AG04449 (cell line): ENCODE results near the gene AFAP1.

Source experiments
- CTCF ChIA-PET: fragments of 350-600 bp; formaldehyde crosslinking; extraction: SDS; loops from one replicate; lab custom pipeline; 2021; ENCODE audit warnings: antibody characterized with exemption; lab: Yijun Ruan, JAX
- POLR2A ChIA-PET: fragments of 400-600, 350-600 bp; formaldehyde crosslinking; extraction: SDS; loops from one replicate; lab custom pipeline; 2020; ENCODE audit warnings: antibody characterized with exemption, inconsistent platforms; lab: Yijun Ruan, JAX
- DNase-seq: peaks from one replicate; pipeline ENCODE4 v3.0.0-alpha.2; 2010; ENCODE audit warnings: low read depth, low spot score
- H3K4me3 ChIP-seq: 2 replicates; pipeline ENCODE4 v1.5.1; 2011; ENCODE audit warnings: low read depth, mild to moderate bottlenecking, control low read depth, low read length
- TF ChIP-seq, protein P1 (sequence below): IDR thresholded peaks from one replicate; pipeline ENCODE4 v1.5.1; 2011; ENCODE audit warnings: mild to moderate bottlenecking, moderate library complexity, low read length, control low read depth, inconsistent platforms; ENCODE audit not compliant: insufficient read depth; ENCODE audit errors: missing control alignments

AFAP1 gene

DNA sequence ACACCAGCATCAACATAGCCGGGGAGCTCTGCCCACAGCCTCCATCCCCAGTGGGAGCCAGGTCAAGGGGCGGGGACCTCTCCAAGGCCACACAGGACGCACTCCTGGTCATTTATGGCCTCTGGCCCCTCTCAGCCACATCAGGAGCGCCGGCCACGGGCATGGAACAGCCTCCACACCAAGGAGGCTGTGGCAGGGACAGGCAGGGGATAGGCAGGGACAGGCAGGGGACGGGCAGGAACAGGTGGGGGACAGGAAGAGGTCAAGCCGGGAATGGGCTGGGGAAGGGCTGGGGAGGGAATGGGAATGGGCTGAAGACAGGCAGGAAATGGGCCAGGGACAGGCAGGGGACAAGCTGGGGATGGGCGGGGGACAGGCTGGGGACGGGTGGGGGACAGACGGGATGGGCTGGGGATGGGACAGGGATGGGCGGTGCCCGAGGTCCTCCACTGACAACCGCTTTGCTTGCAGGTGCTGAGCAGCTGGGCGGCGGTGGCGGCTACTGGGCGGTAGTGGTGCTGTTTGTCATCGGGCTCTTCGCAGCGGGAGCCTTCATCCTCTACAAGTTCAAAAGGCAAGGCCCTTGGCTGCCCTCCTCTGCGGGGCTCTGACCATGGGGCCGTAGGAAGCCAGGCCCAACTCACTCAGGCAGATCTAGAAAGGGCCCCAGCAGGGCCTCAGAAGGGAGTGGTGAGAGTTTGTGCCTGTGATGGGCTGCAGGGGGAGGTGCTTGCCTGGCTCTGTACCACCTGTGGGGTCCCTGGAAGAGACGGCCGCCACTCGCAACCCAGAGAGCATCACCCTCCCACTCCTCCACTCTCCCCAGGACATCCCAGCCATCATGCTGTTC is 205.6 kb downstream of the AFAP1 start:
- TF ChIP-seq, protein P1, sequence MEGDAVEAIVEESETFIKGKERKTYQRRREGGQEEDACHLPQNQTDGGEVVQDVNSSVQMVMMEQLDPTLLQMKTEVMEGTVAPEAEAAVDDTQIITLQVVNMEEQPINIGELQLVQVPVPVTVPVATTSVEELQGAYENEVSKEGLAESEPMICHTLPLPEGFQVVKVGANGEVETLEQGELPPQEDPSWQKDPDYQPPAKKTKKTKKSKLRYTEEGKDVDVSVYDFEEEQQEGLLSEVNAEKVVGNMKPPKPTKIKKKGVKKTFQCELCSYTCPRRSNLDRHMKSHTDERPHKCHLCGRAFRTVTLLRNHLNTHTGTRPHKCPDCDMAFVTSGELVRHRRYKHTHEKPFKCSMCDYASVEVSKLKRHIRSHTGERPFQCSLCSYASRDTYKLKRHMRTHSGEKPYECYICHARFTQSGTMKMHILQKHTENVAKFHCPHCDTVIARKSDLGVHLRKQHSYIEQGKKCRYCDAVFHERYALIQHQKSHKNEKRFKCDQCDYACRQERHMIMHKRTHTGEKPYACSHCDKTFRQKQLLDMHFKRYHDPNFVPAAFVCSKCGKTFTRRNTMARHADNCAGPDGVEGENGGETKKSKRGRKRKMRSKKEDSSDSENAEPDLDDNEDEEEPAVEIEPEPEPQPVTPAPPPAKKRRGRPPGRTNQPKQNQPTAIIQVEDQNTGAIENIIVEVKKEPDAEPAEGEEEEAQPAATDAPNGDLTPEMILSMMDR, result no peak
- H3K4me3 ChIP-seq, result no peak overlapping the region
- no peak for DNase-seq
- POLR2A ChIA-PET, result no interaction called here
- CTCF ChIA-PET, result interaction anchor here (1.2 kb wide), 1 partner anchor 14 kb away, joined by 4 read pairs; no protein-coding TSS in a partner anchor

DNA sequence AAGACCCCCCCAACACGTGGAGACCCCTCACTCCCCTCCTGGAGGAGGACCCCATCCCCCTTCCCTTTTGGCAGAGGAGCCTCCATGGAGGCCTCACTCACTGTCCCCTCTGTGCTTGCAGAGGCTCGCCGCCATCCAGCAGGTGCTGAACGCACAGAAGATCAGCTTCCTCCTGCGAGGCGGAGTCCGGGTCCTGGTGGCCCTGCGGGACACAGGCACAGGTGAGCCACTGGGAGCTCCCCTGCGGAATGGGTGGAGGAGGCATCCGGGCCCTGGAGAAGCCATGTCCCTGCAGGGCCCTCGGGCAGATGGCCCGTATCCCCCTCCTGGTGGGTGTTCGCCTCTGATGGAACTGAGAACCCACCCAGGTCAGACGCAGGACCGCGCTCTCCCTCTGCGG is 206.5 kb downstream of the AFAP1 start:
- no peak for DNase-seq
- no peak overlapping the region for H3K4me3 ChIP-seq
- TF ChIP-seq, protein P1, result no peak
- POLR2A ChIA-PET, result no interaction called here
- CTCF ChIA-PET, result interaction anchor here (2.8 kb wide), 1 partner anchor 13 kb away, joined by 13 read pairs; no protein-coding TSS in a partner anchor

DNA sequence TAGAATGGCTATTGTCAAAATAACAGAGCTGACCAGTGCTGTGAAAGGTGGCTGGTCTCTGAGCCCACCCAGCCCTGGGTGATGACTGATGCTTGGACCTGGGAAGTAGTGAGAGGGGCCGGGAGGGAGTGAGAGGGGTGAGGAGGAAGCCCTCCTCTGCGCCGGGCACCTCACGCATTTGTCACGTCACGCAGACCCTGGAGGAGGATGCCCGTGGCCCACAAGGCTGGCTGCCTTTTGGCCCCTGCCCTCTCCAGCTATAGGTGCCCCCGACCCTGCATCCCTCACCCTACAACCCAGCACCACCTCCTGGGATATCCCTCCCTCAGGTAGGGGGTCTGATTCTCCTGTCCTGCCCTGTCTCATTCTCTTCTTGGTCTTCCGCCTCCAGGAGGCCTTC is 207.4 kb downstream of the AFAP1 start:
- no peak overlapping the region for H3K4me3 ChIP-seq
- ChIA-PET CTCF (interaction anchor here (0.9 to 2.8 kb wide), 3 partner anchors 12 to 255 kb away, joined by 3 to 13 read pairs (median 4); no protein-coding TSS in a partner anchor), POLR2A (no interaction called here)
- TF ChIP-seq, protein P1, result no peak
- DNase-seq, result no peak

DNA sequence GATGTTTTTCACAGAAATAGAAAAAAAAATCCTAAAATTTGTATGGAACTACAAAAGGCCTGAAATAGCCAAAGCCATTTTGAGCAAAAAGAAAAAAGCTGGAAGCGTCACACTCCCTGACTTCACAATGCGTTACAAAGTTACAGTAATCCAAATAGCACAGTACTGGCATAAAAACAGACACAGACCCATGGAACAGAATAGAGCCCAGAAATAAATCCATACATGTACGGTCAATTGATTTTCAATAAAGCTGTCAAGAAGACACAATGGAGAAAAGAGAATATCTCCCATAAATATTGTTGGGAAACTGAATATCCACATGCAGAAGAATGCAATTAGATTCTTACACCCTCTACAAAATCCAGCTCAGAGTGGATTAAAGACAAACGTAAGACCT is 208.2 kb downstream of the AFAP1 start:
- POLR2A ChIA-PET, result no interaction called here
- DNase-seq, result no peak
- no peak overlapping the region for H3K4me3 ChIP-seq
- TF ChIP-seq, protein P1, result no peak
- CTCF ChIA-PET, result interaction anchor here (0.9 to 2.8 kb wide), 4 partner anchors 9 to 256 kb away, joined by 3 to 13 read pairs (median 4); no protein-coding TSS in a partner anchor

DNA sequence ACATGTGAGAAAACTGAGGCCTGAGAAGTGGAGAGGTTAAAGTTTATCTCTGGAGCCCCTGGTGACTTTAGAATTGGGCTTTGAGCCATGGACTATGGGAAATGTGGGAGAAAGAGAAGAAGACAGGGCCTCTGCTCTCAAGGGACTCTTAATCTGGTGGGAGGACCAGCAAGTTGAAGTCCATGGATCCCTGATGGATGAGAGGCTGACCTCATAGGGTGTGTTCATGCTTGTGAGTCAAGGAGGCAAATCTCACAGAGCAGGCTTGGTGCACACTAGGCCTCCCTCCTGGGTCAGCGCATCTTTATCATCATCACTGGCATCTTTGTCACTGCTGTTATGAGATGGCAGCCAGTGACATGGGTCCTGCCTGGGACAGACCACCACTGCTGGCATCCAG is 211.9 kb downstream of the AFAP1 start:
- CTCF ChIA-PET, result interaction anchor here (2.0 kb wide), 1 partner anchor 8 kb away, joined by 9 read pairs; no protein-coding TSS in a partner anchor
- no peak for DNase-seq
- POLR2A ChIA-PET, result no interaction called here
- TF ChIP-seq, protein P1, result no peak
- H3K4me3 ChIP-seq, result no peak overlapping the region
